Keratinocyte (primary cell): ENCODE measurements around the gene AGPS. TPM values are rescaled to one million over a fixed set of nuclear protein-coding genes. Genes with fewer than 3 reads are reported as not detected.
"Not testable (repeated sequence)": the region's sequence is repeated elsewhere in the genome, so short reads cannot be mapped to it uniquely, and the experiment has no call there.

Experiments
- DNase-seq: peaks from one replicate; pipeline ENCODE4 v3.0.0-alpha.2; 2011; ENCODE audit warnings: low read depth, missing footprints, low spot score
- FAIRE-seq: peaks from 2 replicates; lab custom pipeline; 2011; peaks lifted over from hg19 to GRCh38; lab: Jason Lieb, UNC
- H2AFZ ChIP-seq: 2 replicates; pipeline ENCODE4 v1.6.0; 2012; ENCODE audit warnings: low read length, control low read depth, inconsistent platforms; ENCODE audit not compliant: control insufficient read depth
- H3K27ac ChIP-seq: 2 replicates; pipeline ENCODE4 v1.5.1; 2011; ENCODE audit warnings: low read length; ENCODE audit not compliant: control insufficient read depth, insufficient read depth
- H3K27me3 ChIP-seq: 3 replicates; pipeline ENCODE4 v1.6.0; 2011; ENCODE audit warnings: low read length; ENCODE audit not compliant: control insufficient read depth, insufficient read depth; ENCODE audit errors: extremely low read depth
- H3K36me3 ChIP-seq, 2 experiments: 2 replicates in 1 of 2; 3 replicates in 1 of 2; pipeline ENCODE4 v1.5.1; 2011; ENCODE audit warnings: low read length in 2 of 2, mild to moderate bottlenecking in 1 of 2; ENCODE audit not compliant: control insufficient read depth in 2 of 2, insufficient read depth in 2 of 2; ENCODE audit errors: extremely low read depth in 1 of 2
- H3K4me1 ChIP-seq: 3 replicates; pipeline ENCODE4 v1.5.1; 2011; ENCODE audit warnings: low read length; ENCODE audit not compliant: control insufficient read depth, insufficient read depth; ENCODE audit errors: extremely low read depth
- H3K4me2 ChIP-seq: 3 replicates; pipeline ENCODE4 v1.6.0; 2011; ENCODE audit warnings: low read depth, low read length; ENCODE audit not compliant: control insufficient read depth, insufficient read depth; ENCODE audit errors: extremely low read depth
- H3K4me3 ChIP-seq, 3 experiments: fragments of 200-600 bp in 1 of 3; sonication (generic) in 1 of 3; 2 replicates in 2 of 3; 3 replicates in 1 of 3; pipeline ENCODE4 v1.5.1; 2011 to 2016; ENCODE audit warnings: low read length in 3 of 3, mild to moderate bottlenecking in 3 of 3, control low read depth in 2 of 3, inconsistent platforms in 1 of 3, low read depth in 1 of 3, mixed read lengths in 1 of 3, mixed run types in 1 of 3, moderate library complexity in 1 of 3; ENCODE audit not compliant: control insufficient read depth in 2 of 3, insufficient read depth in 2 of 3; ENCODE audit errors: extremely low read depth in 1 of 3
- H3K79me2 ChIP-seq: 2 replicates; pipeline ENCODE4 v1.6.0; 2012; ENCODE audit warnings: low read length; ENCODE audit not compliant: control insufficient read depth, insufficient read depth
- H3K9ac ChIP-seq: 3 replicates; pipeline ENCODE4 v1.6.0; 2011; ENCODE audit warnings: low read length; ENCODE audit not compliant: control insufficient read depth, insufficient read depth; ENCODE audit errors: extremely low read depth
- H3K9me1 ChIP-seq: 3 replicates; pipeline ENCODE4 v1.6.0; 2011; ENCODE audit warnings: low read length; ENCODE audit not compliant: control insufficient read depth, insufficient read depth; ENCODE audit errors: extremely low read depth
- H3K9me3 ChIP-seq: 2 replicates; pipeline ENCODE4 v1.5.1; 2012; ENCODE audit warnings: low read depth, low read length; ENCODE audit not compliant: control insufficient read depth
- H4K20me1 ChIP-seq: 3 replicates; pipeline ENCODE4 v1.6.0; 2011; ENCODE audit warnings: low read length; ENCODE audit not compliant: control insufficient read depth, insufficient read depth; ENCODE audit errors: extremely low read depth
- EZH2 ChIP-seq: IDR thresholded peaks from one replicate; pipeline ENCODE4 v1.6.1; 2012; ENCODE audit warnings: inconsistent platforms, mild to moderate bottlenecking, low read length, moderate library complexity
- dilution Hi-C: fragments of 300-500 bp; cut with MboI; formaldehyde crosslinking; loops from one replicate; pipeline ENCODE4 v1.7.0; 2020; ENCODE audit warnings: low sequenced_read_pairs; ENCODE audit not compliant: extremely low pct_ligation_motif_present
- polyA plus RNA-seq, 5 experiments: library from polyadenylated mRNA; depleted of rRNA in 3 of 5; stranded (reverse) in 3 of 5; stranded (forward) in 1 of 5; unstranded in 1 of 5; fragments of >200 nt; gene quantifications; 1 replicate in 1 of 5; 2 replicates in 3 of 5; 3 replicates in 1 of 5; pipeline versions ENCODE4 v1.2.1 to v1.2.3, GENCODE V29; 2011 to 2012; ENCODE audit warnings: missing spikeins in 2 of 5, low read depth in 1 of 5, low replicate concordance in 1 of 5
- TF ChIP-seq, protein P1 (sequence below), 3 experiments: IDR thresholded peaks in 1 of 3; conservative IDR thresholded peaks in 1 of 3; optimal IDR thresholded peaks in 1 of 3; 2 replicates in 2 of 3; 3 replicates in 1 of 3; pipeline versions ENCODE3 to v1.5.1; 2011; ENCODE audit warnings: low read length in 3 of 3, mild to moderate bottlenecking in 3 of 3, moderate library complexity in 2 of 3, control low read depth in 1 of 3, inconsistent platforms in 1 of 3; ENCODE audit not compliant: insufficient read depth in 2 of 3; ENCODE audit errors: extremely low read depth in 1 of 3

AGPS gene
- polyA plus RNA-seq, 1 donor (not counting 4 experiments of a cell fraction or from before 2014, with no cell fraction given), result 28.0 TPM

DNA sequence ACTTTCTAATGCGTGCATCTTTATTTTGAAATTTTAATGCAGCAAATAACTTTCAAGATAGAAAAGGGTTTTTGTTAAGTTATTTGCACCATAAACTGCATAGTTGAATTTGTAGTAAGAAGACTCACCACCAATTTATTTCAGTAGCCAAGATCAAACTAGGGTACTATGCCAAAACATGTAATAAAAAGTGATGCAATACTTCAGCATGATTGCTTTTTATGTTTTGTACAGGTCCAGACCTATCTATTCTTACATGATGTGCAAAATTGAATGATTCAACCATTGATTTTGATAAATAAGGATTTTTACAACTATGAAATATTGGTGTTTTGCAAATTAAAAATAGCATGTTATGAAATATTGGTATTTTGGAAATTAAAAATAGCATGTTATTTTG lies 26.7 kb downstream of the AGPS start:
- no peak overlapping the region for H2AFZ ChIP-seq

DNA sequence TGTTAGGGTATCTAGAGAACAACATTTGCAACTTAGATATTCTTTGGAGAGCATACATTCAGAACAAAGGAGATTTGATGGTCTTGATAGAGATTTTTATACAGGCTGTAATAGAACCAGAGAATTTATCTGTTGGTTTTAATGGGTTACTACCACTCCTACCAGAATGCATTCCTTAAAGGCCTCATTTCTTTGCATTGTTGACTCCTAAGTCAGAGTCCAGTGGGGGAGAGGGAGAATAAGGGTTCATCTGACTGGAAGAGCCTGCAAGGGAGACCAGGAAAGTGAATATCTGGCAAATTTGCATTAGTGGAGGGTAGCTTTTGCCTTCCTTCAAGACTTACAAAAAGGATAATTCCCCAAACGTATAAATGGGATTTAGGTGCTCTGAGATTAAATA lies 29.7 kb downstream of the AGPS start:
- TF ChIP-seq, protein P1, sequence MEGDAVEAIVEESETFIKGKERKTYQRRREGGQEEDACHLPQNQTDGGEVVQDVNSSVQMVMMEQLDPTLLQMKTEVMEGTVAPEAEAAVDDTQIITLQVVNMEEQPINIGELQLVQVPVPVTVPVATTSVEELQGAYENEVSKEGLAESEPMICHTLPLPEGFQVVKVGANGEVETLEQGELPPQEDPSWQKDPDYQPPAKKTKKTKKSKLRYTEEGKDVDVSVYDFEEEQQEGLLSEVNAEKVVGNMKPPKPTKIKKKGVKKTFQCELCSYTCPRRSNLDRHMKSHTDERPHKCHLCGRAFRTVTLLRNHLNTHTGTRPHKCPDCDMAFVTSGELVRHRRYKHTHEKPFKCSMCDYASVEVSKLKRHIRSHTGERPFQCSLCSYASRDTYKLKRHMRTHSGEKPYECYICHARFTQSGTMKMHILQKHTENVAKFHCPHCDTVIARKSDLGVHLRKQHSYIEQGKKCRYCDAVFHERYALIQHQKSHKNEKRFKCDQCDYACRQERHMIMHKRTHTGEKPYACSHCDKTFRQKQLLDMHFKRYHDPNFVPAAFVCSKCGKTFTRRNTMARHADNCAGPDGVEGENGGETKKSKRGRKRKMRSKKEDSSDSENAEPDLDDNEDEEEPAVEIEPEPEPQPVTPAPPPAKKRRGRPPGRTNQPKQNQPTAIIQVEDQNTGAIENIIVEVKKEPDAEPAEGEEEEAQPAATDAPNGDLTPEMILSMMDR (optimal IDR thresholded peaks at IDR 0.05 in 1 of 3, IDR thresholded peaks at IDR 0.05 in 1 of 3, conservative IDR thresholded peaks at IDR 0.05 in 1 of 3; ENCODE audit: extremely low read depth in 1 of 3, insufficient read depth in 2 of 3, low read length in 3 of 3), result no peak
- TF ChIP-seq EZH2, result no peak
- Histone ChIP-seq H2AFZ (no peak overlapping the region), H4K20me1 (no peaks in the 10 kb centered on the region), H3K4me1 (peaks cover 20% of the 10 kb centered on the region), H3K4me3 (no peak overlapping the region), H3K79me2 (peaks cover 23% of the 10 kb centered on the region), H3K4me2 (no peak overlapping the region), H3K27ac (no peak overlapping the region), H3K9ac (no peak overlapping the region), H3K27me3 (no peaks in the 10 kb centered on the region), H3K36me3 (no peaks in the 10 kb centered on the region), H3K9me1 (peaks cover 2% of the 10 kb centered on the region), H3K9me3 (no peaks in the 10 kb centered on the region)
- dilution Hi-C loops, result no loop called here
- no peak for FAIRE-seq
- DNase-seq, result no peak

More for the DNA sequence above, 26.7 kb downstream of the AGPS start:
- dilution Hi-C loops, result no loop called here
- H3K9me3 ChIP-seq, result no peaks in the 10 kb centered on the region
- H3K4me2 ChIP-seq, result peak overlapping the region; percentile 76
- H3K27me3 ChIP-seq, result no peaks in the 10 kb centered on the region
- H3K27ac ChIP-seq, result peak overlapping the region; percentile 66
- no peaks in the 10 kb centered on the region for H3K36me3 ChIP-seq
- no peak for DNase-seq
- H3K4me1 ChIP-seq, result peaks cover 20% of the 10 kb centered on the region
- peaks cover 2% of the 10 kb centered on the region for H3K9me1 ChIP-seq
- no peak overlapping the region for H3K9ac ChIP-seq
- no peaks in the 10 kb centered on the region for H4K20me1 ChIP-seq
- peak overlapping the region in 1 of 3 experiments; percentile 25 for H3K4me3 ChIP-seq
- no peak for TF ChIP-seq EZH2
- TF ChIP-seq, protein P1 (optimal IDR thresholded peaks at IDR 0.05 in 1 of 3, IDR thresholded peaks at IDR 0.05 in 1 of 3, conservative IDR thresholded peaks at IDR 0.05 in 1 of 3; ENCODE audit: extremely low read depth in 1 of 3, insufficient read depth in 2 of 3, low read length in 3 of 3), result no peak
- H3K79me2 ChIP-seq, result peaks cover 26% of the 10 kb centered on the region
- FAIRE-seq, result peak; percentile 90

DNA sequence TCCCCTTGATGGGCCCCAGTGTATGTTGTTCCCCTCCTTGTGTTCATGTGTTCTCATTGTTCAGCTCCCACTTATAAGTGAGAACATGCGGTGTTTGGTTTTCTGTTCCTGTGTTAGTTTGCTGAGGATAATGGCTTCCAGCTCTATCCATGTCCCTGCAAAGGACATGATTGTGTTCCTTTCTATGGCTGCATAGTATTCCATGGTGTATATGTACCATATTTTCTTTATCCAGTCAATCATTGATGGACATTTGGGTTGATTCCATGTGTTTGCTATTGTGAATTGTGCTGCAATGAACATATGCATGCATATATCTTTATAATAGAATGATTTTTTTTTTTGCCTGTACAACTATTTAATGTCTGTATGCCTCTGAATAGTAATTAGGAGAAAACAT lies 31.5 kb downstream of the AGPS start:
- peaks cover 20% of the 10 kb centered on the region for H3K79me2 ChIP-seq
- FAIRE-seq, H3K9me3 ChIP-seq, H2AFZ ChIP-seq, H3K27ac ChIP-seq, H3K4me2 ChIP-seq, H3K4me3 ChIP-seq, H3K27me3 ChIP-seq, dilution Hi-C loops, H3K4me1 ChIP-seq, H3K9me1 ChIP-seq, H4K20me1 ChIP-seq, H3K36me3 ChIP-seq, H3K9ac ChIP-seq, DNase-seq: not testable (repeated sequence)

DNA sequence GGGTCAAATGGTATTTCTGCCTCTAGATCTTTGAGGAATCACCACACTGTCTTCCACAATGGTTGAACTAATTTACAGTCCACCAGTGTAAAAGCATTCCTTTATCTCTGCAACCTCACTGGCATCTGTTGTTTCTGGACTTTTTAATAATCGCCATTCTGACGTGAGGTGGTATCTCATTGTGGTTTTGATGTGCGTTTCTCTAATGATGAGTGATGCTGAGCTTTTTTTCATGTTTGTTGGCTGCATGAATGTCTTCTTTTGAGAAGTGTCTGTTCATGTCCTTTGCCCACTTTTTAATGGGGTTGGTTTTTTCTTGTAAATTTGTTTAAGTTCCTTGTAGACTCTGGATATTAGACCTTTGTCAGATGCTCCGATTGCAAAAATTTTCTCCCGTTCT lies 32.0 kb downstream of the AGPS start:
- FAIRE-seq, H3K9me1 ChIP-seq, DNase-seq, H4K20me1 ChIP-seq, dilution Hi-C loops, H2AFZ ChIP-seq, H3K4me1 ChIP-seq, H3K27ac ChIP-seq, H3K4me3 ChIP-seq, H3K36me3 ChIP-seq, H3K9ac ChIP-seq, H3K9me3 ChIP-seq, H3K4me2 ChIP-seq, H3K27me3 ChIP-seq: not testable (repeated sequence)
- H3K79me2 ChIP-seq, result peaks cover 23% of the 10 kb centered on the region
